Neural progenitor cell (in vitro differentiated cells): ENCODE results near the gene AP2A2. TPM values are rescaled to one million over a fixed set of nuclear protein-coding genes. Genes with fewer than 3 reads are reported as not detected.

Source experiments
- DNase-seq: peaks from one replicate; pipeline ENCODE4 v3.0.0-alpha.2; 2016; ENCODE audit warnings: low spot score
- H2AFZ ChIP-seq: fragments of 200-600 bp; sonication (generic); replicated peaks from 2 replicates; pipeline ENCODE4 v1.6.1; 2016; ENCODE audit warnings: antibody characterized with exemption
- H3F3A ChIP-seq: fragments of 200-600 bp; sonication (generic); 2 replicates; pipeline ENCODE4 v1.6.1; 2016; ENCODE audit warnings: antibody characterized with exemption, low read depth
- H3K27ac ChIP-seq: fragments of 200-600 bp; sonication (generic); 2 replicates; pipeline ENCODE4 v1.5.1; 2016; ENCODE audit warnings: mild to moderate bottlenecking
- H3K27me3 ChIP-seq: fragments of 200-600 bp; sonication (generic); 2 replicates; pipeline ENCODE4 v1.6.1; 2016; ENCODE audit warnings: mild to moderate bottlenecking, moderate library complexity
- H3K36me3 ChIP-seq: fragments of 200-600 bp; sonication (generic); 2 replicates; pipeline ENCODE4 v1.5.1; 2016
- H3K4me1 ChIP-seq: fragments of 200-600 bp; sonication (generic); 2 replicates; pipeline ENCODE4 v1.6.1; 2016; ENCODE audit warnings: mixed run types
- H3K4me2 ChIP-seq: fragments of 200-600 bp; sonication (generic); 2 replicates; pipeline ENCODE4 v1.6.1; 2016
- H3K4me3 ChIP-seq: fragments of 200-600 bp; sonication (generic); 2 replicates; pipeline ENCODE4 v1.5.1; 2016
- H3K79me2 ChIP-seq: fragments of 200-600 bp; sonication (generic); 2 replicates; pipeline ENCODE4 v1.6.1; 2016; ENCODE audit warnings: low read depth
- H3K9ac ChIP-seq: fragments of 200-600 bp; sonication (generic); 2 replicates; pipeline ENCODE4 v1.6.1; 2016
- H3K9me3 ChIP-seq: fragments of 200-600 bp; sonication (generic); 2 replicates; pipeline ENCODE4 v1.5.1; 2016; ENCODE audit warnings: low read depth
- H4K20me1 ChIP-seq: fragments of 200-600 bp; sonication (generic); 2 replicates; pipeline ENCODE4 v1.6.1; 2016; ENCODE audit warnings: low read depth
- H3K27ac Mint-ChIP-seq: 3 replicates; pipeline ENCODE4 v1.8.0; 2021; ENCODE audit warnings: mixed read lengths
- H3K27me3 Mint-ChIP-seq: 2 replicates; pipeline ENCODE4 v1.8.0; 2022; ENCODE audit warnings: low read depth, mild to moderate bottlenecking, inconsistent platforms, moderate library complexity, mixed read lengths; ENCODE audit not compliant: insufficient read depth
- H3K36me3 Mint-ChIP-seq: 3 replicates; pipeline ENCODE4 v1.8.0; 2021; ENCODE audit warnings: mixed read lengths
- H3K4me1 Mint-ChIP-seq: 3 replicates; pipeline ENCODE4 v1.8.0; 2021; ENCODE audit warnings: mixed read lengths
- H3K4me3 Mint-ChIP-seq: 3 replicates; pipeline ENCODE4 v1.8.0; 2021; ENCODE audit warnings: mild to moderate bottlenecking, moderate library complexity, mixed read lengths
- H3K9me3 Mint-ChIP-seq: 3 replicates; pipeline ENCODE4 v1.8.0; 2020; ENCODE audit warnings: mixed read lengths
- EZH2 ChIP-seq: fragments of 200-600 bp; sonication (generic); IDR thresholded peaks from 2 replicates; pipeline ENCODE4 v1.6.1; 2017; ENCODE audit warnings: antibody characterized with exemption, mild to moderate bottlenecking, moderate library complexity
- EZH2phosphoT487 ChIP-seq: fragments of 200-600 bp; sonication (generic); IDR thresholded peaks from 2 replicates; pipeline ENCODE4 v1.6.1; 2017; ENCODE audit warnings: antibody characterized with exemption
- total RNA-seq: library from RNA; depleted of rRNA; stranded (reverse); fragments of >200 nt; gene quantifications from 2 replicates; pipeline ENCODE4 v1.2.3, GENCODE V29; 2015; ENCODE audit warnings: low replicate concordance
- TF ChIP-seq, protein P1 (sequence below): fragments of 200-600 bp; sonication (generic); IDR thresholded peaks from 2 replicates; pipeline ENCODE4 v1.5.1; 2017; ENCODE audit warnings: antibody characterized with exemption, mild to moderate bottlenecking

The AP2A2 gene
- total RNA-seq, 1 donor from 2014 or later, result 67.5 TPM

DNA sequence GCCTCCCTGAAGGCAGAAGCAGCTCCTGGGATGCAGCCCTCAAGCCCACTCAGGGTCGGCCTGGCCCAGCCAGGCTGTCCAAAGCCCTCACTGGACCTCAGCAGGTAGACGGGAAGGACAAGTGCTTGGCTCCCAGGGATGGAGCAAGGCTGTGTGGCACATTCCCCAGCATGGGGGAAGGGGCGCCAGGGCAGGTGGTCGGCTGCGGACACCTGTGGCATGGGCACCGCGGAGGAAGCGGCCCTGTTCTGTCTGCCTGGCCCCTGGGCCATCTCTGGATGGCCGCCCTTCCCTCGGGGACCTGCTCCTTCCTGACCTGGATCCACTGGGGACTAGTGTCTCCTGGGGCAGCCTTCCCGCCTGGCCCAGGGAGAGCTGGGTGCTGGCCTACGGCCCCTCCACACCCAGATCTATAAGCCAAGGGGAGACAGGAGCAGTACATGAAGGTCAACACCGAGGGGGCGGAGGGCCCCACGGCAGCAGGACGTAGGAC is 41.0 kb upstream of the AP2A2 start:
- no peak overlapping the region for H3K4me3 ChIP-seq
- H3F3A ChIP-seq, result no peaks in the 10 kb centered on the region
- Mint-ChIP-seq H3K27ac (no peak overlapping the region), H3K9me3 (no peaks in the 10 kb centered on the region), H3K4me1 (peaks cover 2% of the 10 kb centered on the region), H3K27me3 (peaks cover 2% of the 10 kb centered on the region), H3K4me3 (no peak overlapping the region), H3K36me3 (peaks cover 19% of the 10 kb centered on the region)
- H3K9ac ChIP-seq, result no peak overlapping the region
- TF ChIP-seq EZH2 (no peak), EZH2phosphoT487 (no peak)
- TF ChIP-seq, protein P1, sequence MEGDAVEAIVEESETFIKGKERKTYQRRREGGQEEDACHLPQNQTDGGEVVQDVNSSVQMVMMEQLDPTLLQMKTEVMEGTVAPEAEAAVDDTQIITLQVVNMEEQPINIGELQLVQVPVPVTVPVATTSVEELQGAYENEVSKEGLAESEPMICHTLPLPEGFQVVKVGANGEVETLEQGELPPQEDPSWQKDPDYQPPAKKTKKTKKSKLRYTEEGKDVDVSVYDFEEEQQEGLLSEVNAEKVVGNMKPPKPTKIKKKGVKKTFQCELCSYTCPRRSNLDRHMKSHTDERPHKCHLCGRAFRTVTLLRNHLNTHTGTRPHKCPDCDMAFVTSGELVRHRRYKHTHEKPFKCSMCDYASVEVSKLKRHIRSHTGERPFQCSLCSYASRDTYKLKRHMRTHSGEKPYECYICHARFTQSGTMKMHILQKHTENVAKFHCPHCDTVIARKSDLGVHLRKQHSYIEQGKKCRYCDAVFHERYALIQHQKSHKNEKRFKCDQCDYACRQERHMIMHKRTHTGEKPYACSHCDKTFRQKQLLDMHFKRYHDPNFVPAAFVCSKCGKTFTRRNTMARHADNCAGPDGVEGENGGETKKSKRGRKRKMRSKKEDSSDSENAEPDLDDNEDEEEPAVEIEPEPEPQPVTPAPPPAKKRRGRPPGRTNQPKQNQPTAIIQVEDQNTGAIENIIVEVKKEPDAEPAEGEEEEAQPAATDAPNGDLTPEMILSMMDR, result no peak
- H3K79me2 ChIP-seq, result no peaks in the 10 kb centered on the region
- H3K4me2 ChIP-seq, result no peak overlapping the region
- H3K36me3 ChIP-seq, result no peaks in the 10 kb centered on the region
- H2AFZ ChIP-seq, result no peak overlapping the region
- no peak overlapping the region for H3K27ac ChIP-seq
- no peaks in the 10 kb centered on the region for H3K27me3 ChIP-seq
- no peaks in the 10 kb centered on the region for H3K9me3 ChIP-seq
- no peaks in the 10 kb centered on the region for H3K4me1 ChIP-seq
- no peak for DNase-seq
- H4K20me1 ChIP-seq, result peaks cover 2% of the 10 kb centered on the region

DNA sequence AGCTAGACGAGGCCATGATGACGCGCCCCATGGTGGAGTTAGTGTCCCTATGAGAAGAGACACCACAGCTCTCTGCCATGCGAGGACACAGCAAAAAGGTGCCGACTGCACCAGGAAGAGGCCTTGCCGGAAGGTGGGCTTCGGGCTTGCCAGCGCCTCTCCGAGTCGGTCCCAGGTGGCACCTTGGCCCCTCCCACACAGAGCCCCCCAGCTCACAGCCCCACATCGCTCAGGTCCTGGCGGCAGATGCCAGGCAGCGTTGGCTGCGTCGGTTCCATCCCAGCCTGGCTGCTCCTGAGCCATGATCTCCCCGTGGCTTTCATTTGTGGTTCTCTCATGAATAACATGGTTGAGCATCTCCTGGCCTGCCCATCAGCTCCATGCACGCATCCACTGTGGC is 39.1 kb upstream of the AP2A2 start:
- no peak overlapping the region for H3K4me2 ChIP-seq
- Mint-ChIP-seq H3K9me3 (no peaks in the 10 kb centered on the region), H3K4me1 (peaks cover 2% of the 10 kb centered on the region), H3K4me3 (no peak overlapping the region), H3K36me3 (peaks cover 15% of the 10 kb centered on the region), H3K27me3 (peaks cover 5% of the 10 kb centered on the region), H3K27ac (no peak overlapping the region)
- H3K36me3 ChIP-seq, result no peaks in the 10 kb centered on the region
- H3K79me2 ChIP-seq, result no peaks in the 10 kb centered on the region
- no peaks in the 10 kb centered on the region for H3K27me3 ChIP-seq
- peaks cover 12% of the 10 kb centered on the region for H3K4me1 ChIP-seq
- no peaks in the 10 kb centered on the region for H3F3A ChIP-seq
- no peak overlapping the region for H3K4me3 ChIP-seq
- H2AFZ ChIP-seq, result no peak overlapping the region
- H3K9ac ChIP-seq, result no peak overlapping the region
- peaks cover 20% of the 10 kb centered on the region for H4K20me1 ChIP-seq
- TF ChIP-seq, protein P1, result no peak
- DNase-seq, result no peak
- no peak overlapping the region for H3K27ac ChIP-seq
- H3K9me3 ChIP-seq, result no peaks in the 10 kb centered on the region

DNA sequence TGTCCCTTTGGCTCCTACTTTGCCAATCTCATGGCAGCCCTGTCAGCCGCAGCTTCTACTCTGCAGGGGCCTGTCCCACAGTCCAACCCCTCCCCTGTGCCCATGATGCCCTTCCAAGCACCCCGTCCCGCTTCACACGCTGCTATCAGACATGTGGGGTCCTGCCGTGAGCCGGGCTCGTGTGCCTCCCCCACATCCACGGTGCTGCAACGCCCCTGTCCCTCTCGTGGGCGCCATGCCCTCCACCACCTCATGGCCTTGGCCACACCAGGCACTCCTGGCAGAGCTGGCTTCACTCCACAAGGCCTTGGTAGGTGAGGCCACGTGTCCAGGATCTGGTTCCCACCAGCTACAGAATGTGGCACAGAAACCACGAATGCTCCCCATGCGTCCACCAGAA is 38.1 kb upstream of the AP2A2 start:
- no peak overlapping the region for H3K4me3 Mint-ChIP-seq

More for the DNA sequence above, 38.1 kb upstream of the AP2A2 start:
- no peak overlapping the region for H3K27ac Mint-ChIP-seq
- peaks cover 21% of the 10 kb centered on the region for H4K20me1 ChIP-seq
- no peaks in the 10 kb centered on the region for H3K79me2 ChIP-seq
- peaks cover 13% of the 10 kb centered on the region for H3K4me1 ChIP-seq
- no peak for TF ChIP-seq EZH2phosphoT487
- TF ChIP-seq, protein P1, result no peak
- TF ChIP-seq EZH2, result no peak
- H2AFZ ChIP-seq, result no peak overlapping the region
- H3K4me1 Mint-ChIP-seq, result peaks cover 2% of the 10 kb centered on the region
- no peaks in the 10 kb centered on the region for H3K27me3 ChIP-seq
- no peak overlapping the region for H3K9ac ChIP-seq
- DNase-seq, result no peak
- no peaks in the 10 kb centered on the region for H3K9me3 ChIP-seq
- no peak overlapping the region for H3K4me3 ChIP-seq
- H3F3A ChIP-seq, result no peaks in the 10 kb centered on the region
- H3K36me3 ChIP-seq, result no peaks in the 10 kb centered on the region
- peaks cover 8% of the 10 kb centered on the region for H3K36me3 Mint-ChIP-seq
- peaks cover 8% of the 10 kb centered on the region for H3K27me3 Mint-ChIP-seq
- H3K9me3 Mint-ChIP-seq, result no peaks in the 10 kb centered on the region
- no peak overlapping the region for H3K27ac ChIP-seq
- no peak overlapping the region for H3K4me2 ChIP-seq
